Aorta (tissue), 5 donors: ENCODE data around the gene CENPA. TPM values are rescaled to one million over a fixed set of nuclear protein-coding genes. Genes with fewer than 3 reads are reported as not detected.
"Not testable (repeated sequence)": the region's sequence is repeated elsewhere in the genome, so short reads cannot be mapped to it uniquely, and the experiment has no call there.

Source experiments
- ATAC-seq: fragments of 200-7000 bp; cut with Tn5 transposase; one replicate; pipeline ENCODE4 v1.9.1; 2022; ENCODE audit warnings: moderate library complexity; ENCODE audit not compliant: low FRiP score
- DNase-seq, 2 donors: peaks; one replicate each; pipeline ENCODE4 v3.0.0-alpha.2; 2020
- H3K27ac ChIP-seq, 2 donors: one replicate each; pipeline ENCODE4 v1.5.1; 2013; ENCODE audit warnings: low read length in 2 of 2, mild to moderate bottlenecking in 2 of 2, moderate library complexity in 2 of 2, control low read depth in 1 of 2, inconsistent platforms in 1 of 2, low read depth in 1 of 2
- H3K27me3 ChIP-seq, 2 donors: one replicate each; pipeline ENCODE4 v1.6.1; 2013; ENCODE audit warnings: control low read depth in 1 of 2, low read length in 1 of 2, mild to moderate bottlenecking in 1 of 2, moderate library complexity in 1 of 2; ENCODE audit not compliant: insufficient read depth in 2 of 2, control insufficient read depth in 1 of 2
- H3K36me3 ChIP-seq, 2 donors: one replicate each; pipeline ENCODE4 v1.6.1; 2013; ENCODE audit warnings: control low read depth in 1 of 2, low read length in 1 of 2, mild to moderate bottlenecking in 1 of 2; ENCODE audit not compliant: insufficient read depth in 2 of 2, control insufficient read depth in 1 of 2
- H3K4me1 ChIP-seq, 2 donors: one replicate each; pipeline ENCODE4 v1.6.1; 2013; ENCODE audit warnings: low read length in 2 of 2, control low read depth in 1 of 2, mild to moderate bottlenecking in 1 of 2, moderate library complexity in 1 of 2; ENCODE audit not compliant: insufficient read depth in 2 of 2, control insufficient read depth in 1 of 2
- H3K4me3 ChIP-seq, 2 donors: one replicate each; pipeline ENCODE4 v1.5.1; 2013; ENCODE audit warnings: low read length in 2 of 2, control low read depth in 1 of 2, mild to moderate bottlenecking in 1 of 2
- H3K9me3 ChIP-seq: one replicate; pipeline ENCODE4 v1.6.1; 2013; ENCODE audit warnings: mild to moderate bottlenecking, low read length; ENCODE audit not compliant: control insufficient read depth
- WGBS, 2 donors: extraction: QIAGEN DNeasy Blood & Tissue Kit; methylation state at CpG; one replicate each; pipeline ENCODE4 v1.1.7; 2013; 5-methylcytosine and 5-hydroxymethylcytosine counted together
- intact Hi-C, 2 donors: fragments of 100-400 bp; cut with DNase I; formaldehyde crosslinking; loops; one replicate each; pipeline versions ENCODE4 v1.14.2 to v1.15.0; 2022
- polyA plus RNA-seq, 2 donors: library from polyadenylated mRNA; stranded (reverse); fragments of 200-250 nt; gene quantifications; one replicate each; pipeline ENCODE4 v1.2.3, GENCODE V29; 2013
- total RNA-seq, 2 donors: library from RNA; stranded (reverse); fragmentation: NEBNext Ultra II Directional; extraction: Animal tissue kit (Norgen Biotek cat#: 25700); gene quantifications; one replicate each; pipeline ENCODE4 v1.2.1, GENCODE V29; 2021
- donor health status: healthy with polysubstance abuse.
- donor health status: Bipolar disorder and iron deficiency.
- donor health status: DM: no; HTN: no; CAD: no.
- donor health status: DM: no; HTN: no; CAD: no.
- donor health status: DM: yes; HTN: yes; CAD: no.

CENPA gene
- total and polyA plus RNA-seq, 4 donors: 0.23 to 1.2 TPM; not detected in 2

GRCh38 chr2:26811791-26812694 lies 26.2 kb downstream of the CENPA start:
- no peak overlapping the region for H3K27ac ChIP-seq
- H3K4me3 ChIP-seq: no peak overlapping the region
- no peak for DNase-seq
- no peaks in the 10 kb centered on the region for H3K4me1 ChIP-seq
- H3K36me3 ChIP-seq: no peaks in the 10 kb centered on the region
- no peaks in the 10 kb centered on the region for H3K27me3 ChIP-seq
- WGBS, 2 donors: 73 to 76% methylated on average over 14 of the region's 14 CpGs
- intact Hi-C loops: no loop called here
- no peaks in the 10 kb centered on the region for H3K9me3 ChIP-seq
- ATAC-seq: no peak

- Histone ChIP-seq H3K4me1 (no peaks in the 10 kb centered on the region), H3K9me3 (no peaks in the 10 kb centered on the region), H3K36me3 (no peaks in the 10 kb centered on the region), H3K27me3 (no peaks in the 10 kb centered on the region), H3K27ac (no peak overlapping the region), H3K4me3 (no peak overlapping the region)
- ATAC-seq (no peak), DNase-seq (no peak)
- intact Hi-C loops: no loop called here
- whole genome bisulfite sequencing, 2 donors: 91 to 95% methylated on average over 3 of the region's 3 CpGs
Measured at GRCh38 chr2:26812731-26813130, 26.9 kb downstream of the CENPA start.

- ATAC-seq, H3K36me3 ChIP-seq, intact Hi-C loops, H3K27me3 ChIP-seq, H3K4me1 ChIP-seq, DNase-seq, H3K27ac ChIP-seq, H3K9me3 ChIP-seq, H3K4me3 ChIP-seq: not testable (repeated sequence)
- 88 to 92% methylated on average over 50 to 52 of the region's 52 CpGs for WGBS, 2 donors
Measured at GRCh38 chr2:26814072-26814765, 28.4 kb downstream of the CENPA start.

GRCh38 chr2:26816893-26817292 lies 31.0 kb downstream of the CENPA start:
- no peak for DNase-seq

GRCh38 chr2:26818255-26818654 lies 32.4 kb downstream of the CENPA start:
- Histone ChIP-seq H3K4me3 (no peak overlapping the region), H3K4me1 (no peaks in the 10 kb centered on the region), H3K9me3 (no peaks in the 10 kb centered on the region), H3K27ac (no peak overlapping the region), H3K36me3 (no peaks in the 10 kb centered on the region), H3K27me3 (no peaks in the 10 kb centered on the region)
- intact Hi-C loops: no loop called here
- 76 to 79% methylated on average over 5 of the region's 5 CpGs for WGBS, 2 donors
- ATAC-seq: no peak
- no peak for DNase-seq

More at GRCh38 chr2:26816893-26817292, 31.0 kb downstream of the CENPA start:
- no peak for ATAC-seq
- Histone ChIP-seq H3K27me3 (no peaks in the 10 kb centered on the region), H3K4me3 (no peak overlapping the region), H3K36me3 (no peaks in the 10 kb centered on the region), H3K4me1 (no peaks in the 10 kb centered on the region), H3K9me3 (no peaks in the 10 kb centered on the region), H3K27ac (no peak overlapping the region)
- intact Hi-C loops: no loop called here
- WGBS, 2 donors: 47 to 49% methylated on average over 3 of the region's 3 CpGs

DNA sequence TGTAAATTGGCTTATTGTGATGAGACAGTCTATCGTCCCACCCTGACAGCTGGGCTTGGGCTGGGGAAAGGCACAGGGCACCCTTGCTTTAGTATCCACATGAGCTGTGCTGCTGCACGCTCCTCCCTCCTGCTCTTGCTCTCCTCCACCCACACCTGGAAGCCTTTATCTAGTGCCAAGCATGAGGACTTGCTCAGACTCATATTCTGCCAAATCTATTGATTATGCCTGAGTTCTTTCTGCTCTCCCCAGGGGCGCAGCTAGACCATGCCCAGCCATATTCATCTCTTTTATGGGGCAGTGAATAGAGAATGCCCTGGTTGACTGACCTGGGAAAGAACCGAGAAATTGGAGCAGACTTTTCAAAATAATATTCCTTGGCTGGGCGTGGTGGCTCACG lies 33.1 kb downstream of the CENPA start:
- no peaks in the 10 kb centered on the region for H3K9me3 ChIP-seq

GRCh38 chr2:26820932-26821331 lies 35.1 kb downstream of the CENPA start:
- no peak overlapping the region for H3K4me3 ChIP-seq
- H3K4me1 ChIP-seq: no peaks in the 10 kb centered on the region
- H3K9me3 ChIP-seq: no peaks in the 10 kb centered on the region
- intact Hi-C loops: no loop called here
- no peaks in the 10 kb centered on the region for H3K27me3 ChIP-seq
- no peak overlapping the region for H3K27ac ChIP-seq
- DNase-seq (no peak), ATAC-seq (no peak)
- 83% methylated on average over 7 of the region's 7 CpGs for WGBS, 2 donors
- no peaks in the 10 kb centered on the region for H3K36me3 ChIP-seq

More for the DNA sequence above, 33.1 kb downstream of the CENPA start:
- H3K27me3 ChIP-seq: no peaks in the 10 kb centered on the region
- H3K4me1 ChIP-seq: no peaks in the 10 kb centered on the region
- H3K4me3 ChIP-seq: no peak overlapping the region
- ATAC-seq (no peak), DNase-seq (no peak)
- H3K36me3 ChIP-seq: no peaks in the 10 kb centered on the region
- 71 to 78% methylated on average over 6 of the region's 6 CpGs for WGBS, 2 donors
- intact Hi-C loops: no loop called here
- no peak overlapping the region for H3K27ac ChIP-seq

- DNase-seq (no peak), ATAC-seq (no peak)
- no peaks in the 10 kb centered on the region for H3K9me3 ChIP-seq
- H3K27me3 ChIP-seq: no peaks in the 10 kb centered on the region
- WGBS, 2 donors: 40 to 47% methylated on average over 6 of the region's 6 CpGs
- H3K4me1 ChIP-seq: no peaks in the 10 kb centered on the region
- no peak overlapping the region for H3K4me3 ChIP-seq
- intact Hi-C loops: no loop called here
- H3K36me3 ChIP-seq: no peaks in the 10 kb centered on the region
- H3K27ac ChIP-seq: no peak overlapping the region
Measured at GRCh38 chr2:26822877-26823276, 37.0 kb downstream of the CENPA start.
